ENCODE results near the gene ZNF771. TPM values are rescaled to one million over a fixed set of nuclear protein-coding genes. Genes with fewer than 3 reads are reported as not detected.

The ZNF771 gene
- 9.5 and 10.0 TPM in 2 replicates for total RNA-seq

GRCh38 chr16:30407102-30407803 lies at the start of gene ZNF771:
Gene ZNF771 (plus strand): TSS chr16:30407606. CDS start chr16:30408054, 448 bp downstream.
- DNase-seq (ENCODE audit: low read depth), result peak; percentile 84
- TF ChIP-seq CTCF (IDR thresholded peaks at IDR 0.05; ENCODE audit: insufficient read depth, low read depth, low read length), result no peak
- peak within 1 kb of the TSS; percentile 78 for H3K4me3 ChIP-seq (ENCODE audit: low read depth, low read length)

- H3K4me3 ChIP-seq (ENCODE audit: low read depth, low read length), result no peak overlapping the region
- no peak for TF ChIP-seq CTCF (IDR thresholded peaks at IDR 0.05; ENCODE audit: insufficient read depth, low read depth, low read length)
- no peak for DNase-seq (ENCODE audit: low read depth)
Measured at GRCh38 chr16:30357715-30358576, 49.5 kb upstream of the ZNF771 start.

GRCh38 chr16:30358577-30358936 lies 48.8 kb upstream of the ZNF771 start:
- no peak for DNase-seq (ENCODE audit: low read depth)
- TF ChIP-seq CTCF (IDR thresholded peaks at IDR 0.05; ENCODE audit: insufficient read depth, low read depth, low read length), result no peak
- H3K4me3 ChIP-seq (ENCODE audit: low read depth, low read length), result no peak overlapping the region

GRCh38 chr16:30358990-30359870 lies 48.2 kb upstream of the ZNF771 start:
- DNase-seq (ENCODE audit: low read depth), result no peak
- no peak overlapping the region for H3K4me3 ChIP-seq (ENCODE audit: low read depth, low read length)
- no peak for TF ChIP-seq CTCF (IDR thresholded peaks at IDR 0.05; ENCODE audit: insufficient read depth, low read depth, low read length)

- no peak overlapping the region for H3K4me3 ChIP-seq (ENCODE audit: low read depth, low read length)
- DNase-seq (ENCODE audit: low read depth), result no peak
- no peak for TF ChIP-seq CTCF (IDR thresholded peaks at IDR 0.05; ENCODE audit: insufficient read depth, low read depth, low read length)
Measured at GRCh38 chr16:30359871-30360170, 47.6 kb upstream of the ZNF771 start.

GRCh38 chr16:30361180-30361579 lies 46.2 kb upstream of the ZNF771 start:
- TF ChIP-seq CTCF (IDR thresholded peaks at IDR 0.05; ENCODE audit: insufficient read depth, low read depth, low read length), result no peak
- no peak for DNase-seq (ENCODE audit: low read depth)
- H3K4me3 ChIP-seq (ENCODE audit: low read depth, low read length), result no peak overlapping the region
